Femur (tissue), 1 donor: ENCODE data around the gene ITPK1.

Experiments
- DNase-seq: peaks from one replicate; pipeline ENCODE4 v3.0.0-alpha.2; 2017

ITPK1 gene

DNA sequence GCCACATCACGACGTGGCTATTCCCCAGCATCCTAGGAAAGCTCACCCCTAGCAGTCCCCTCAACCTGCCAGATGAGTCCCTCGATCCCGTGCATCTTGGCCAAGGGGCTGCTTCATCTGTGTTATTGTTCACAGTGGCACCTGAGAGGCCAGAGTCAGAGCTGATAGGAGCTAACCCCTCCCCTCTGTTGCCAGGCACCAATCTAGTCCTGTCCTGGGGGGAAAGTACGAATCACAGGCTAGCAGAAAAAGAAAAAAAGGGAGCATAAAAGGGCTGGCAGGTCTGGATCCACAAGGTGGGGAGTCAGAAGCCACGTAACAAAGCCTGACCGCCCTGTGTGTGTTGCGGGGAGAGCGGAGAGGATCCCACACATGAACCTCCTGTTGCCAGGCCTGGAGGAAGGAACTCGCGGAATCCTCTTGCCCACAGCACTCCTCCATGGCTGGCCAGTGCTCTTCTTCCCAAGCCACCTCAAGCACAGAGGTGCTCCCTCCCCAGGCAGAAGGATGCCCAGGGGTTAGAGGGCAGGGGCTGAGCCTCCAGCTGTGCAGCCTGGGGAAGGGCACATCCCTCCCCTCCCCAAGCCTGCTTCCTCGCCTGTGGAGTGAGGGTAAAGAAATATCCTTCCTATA, 91.8 kb downstream of the ITPK1 start:
- DNase-seq: no peak

DNA sequence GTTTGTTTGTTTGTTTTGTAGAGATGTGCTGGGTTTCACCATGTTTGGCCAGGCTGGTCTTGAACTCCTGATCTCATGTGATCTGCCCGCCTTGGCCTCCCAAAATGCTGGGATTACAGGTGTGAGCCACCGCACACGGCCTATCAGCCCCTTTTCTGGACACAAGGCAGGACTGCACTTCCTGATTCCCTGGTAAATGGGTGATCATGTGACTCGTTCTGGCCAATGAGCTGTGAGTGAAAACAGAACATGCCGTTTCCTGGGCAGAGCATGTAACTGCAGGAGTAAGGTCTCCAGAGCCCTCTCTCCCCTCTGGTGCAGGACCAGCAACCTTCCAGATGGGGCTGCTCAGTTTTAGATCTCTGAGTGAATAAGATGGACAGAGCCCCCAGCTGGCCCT, 92.7 kb downstream of the ITPK1 start:
- DNase-seq: no peak

DNA sequence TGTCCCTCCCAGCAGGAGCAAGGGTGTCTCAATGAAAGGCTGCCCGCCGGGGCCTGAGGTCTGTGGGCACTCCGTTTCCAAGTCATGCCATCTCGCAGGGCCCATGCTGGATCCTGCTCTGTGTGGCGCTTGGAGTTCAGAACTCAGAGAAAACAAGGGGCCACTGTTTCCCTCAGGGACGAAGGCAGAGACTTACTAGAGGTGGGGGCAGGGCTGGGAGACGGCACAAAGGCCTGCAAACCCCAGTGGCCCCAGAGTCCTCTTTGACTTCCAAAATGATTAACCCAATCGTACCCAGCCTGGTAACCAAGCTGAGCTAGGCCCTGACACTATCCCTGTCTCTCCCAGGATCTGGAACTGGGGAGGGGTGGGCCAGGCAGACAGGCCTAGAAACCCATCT, 95.8 kb downstream of the ITPK1 start:
- no peak for DNase-seq

DNA sequence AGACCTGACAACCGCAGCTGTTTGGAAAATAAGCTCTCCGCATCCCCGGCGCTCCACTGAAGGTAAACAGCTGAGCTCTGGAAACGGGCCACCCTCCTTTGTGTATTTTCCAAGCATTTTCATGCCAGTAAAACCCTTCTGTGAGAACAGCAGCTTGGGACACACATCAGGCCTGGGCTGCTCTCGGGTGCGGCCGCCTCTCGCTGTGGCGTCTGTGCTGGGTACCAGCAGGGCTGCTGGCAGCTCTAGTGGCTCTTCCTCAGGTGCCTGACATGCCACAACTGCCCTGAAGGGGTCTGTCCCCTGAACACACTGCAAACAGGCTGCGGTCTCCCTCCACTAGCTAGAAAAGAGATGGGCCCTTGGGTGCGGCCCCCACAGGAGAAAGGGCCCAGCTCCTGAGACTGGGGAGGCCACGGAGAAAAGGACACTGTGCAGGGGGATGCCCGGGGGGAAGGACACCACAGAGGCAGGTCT, 96.3 kb downstream of the ITPK1 start:
- peak; percentile 54 for DNase-seq

DNA sequence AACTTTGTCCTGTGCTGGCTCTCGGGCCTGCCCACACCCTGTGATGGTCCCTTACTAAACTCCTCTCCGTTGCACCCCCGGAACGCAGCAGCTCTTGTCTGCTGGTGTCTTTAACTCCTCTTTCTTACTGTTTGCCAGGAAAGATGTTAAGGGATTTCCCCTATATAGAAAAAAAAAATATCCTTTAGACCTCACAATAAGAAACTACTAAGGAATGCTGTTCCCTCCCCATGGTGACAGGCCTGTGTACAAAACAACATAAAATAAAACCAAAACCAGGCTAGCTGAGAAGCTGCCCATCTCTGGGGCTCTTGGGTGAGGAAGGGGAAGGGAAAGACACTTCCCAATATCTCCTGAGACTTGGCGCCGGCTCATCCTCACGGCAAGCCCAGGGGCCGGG, 97.4 kb downstream of the ITPK1 start:
- DNase-seq: no peak

DNA sequence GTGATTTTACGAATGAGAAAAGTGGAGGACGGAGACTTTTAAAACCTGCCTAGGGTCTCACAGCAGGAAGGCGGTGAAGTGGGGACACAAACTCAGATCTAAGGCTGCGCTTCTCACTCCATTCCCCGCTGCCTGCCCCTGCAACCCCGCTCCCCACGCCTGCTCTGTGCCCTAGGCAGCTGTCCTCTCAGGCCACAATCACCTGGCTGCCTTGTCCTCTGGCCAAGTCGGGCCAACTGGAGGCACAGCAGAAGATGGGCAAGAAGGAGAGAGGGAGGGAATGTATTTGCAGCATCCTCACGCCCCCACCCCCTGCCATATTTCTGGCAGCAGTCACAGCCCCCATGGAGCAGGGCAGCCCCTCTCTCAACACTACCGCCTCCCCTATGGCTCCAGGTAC, 97.8 kb downstream of the ITPK1 start:
- no peak for DNase-seq

DNA sequence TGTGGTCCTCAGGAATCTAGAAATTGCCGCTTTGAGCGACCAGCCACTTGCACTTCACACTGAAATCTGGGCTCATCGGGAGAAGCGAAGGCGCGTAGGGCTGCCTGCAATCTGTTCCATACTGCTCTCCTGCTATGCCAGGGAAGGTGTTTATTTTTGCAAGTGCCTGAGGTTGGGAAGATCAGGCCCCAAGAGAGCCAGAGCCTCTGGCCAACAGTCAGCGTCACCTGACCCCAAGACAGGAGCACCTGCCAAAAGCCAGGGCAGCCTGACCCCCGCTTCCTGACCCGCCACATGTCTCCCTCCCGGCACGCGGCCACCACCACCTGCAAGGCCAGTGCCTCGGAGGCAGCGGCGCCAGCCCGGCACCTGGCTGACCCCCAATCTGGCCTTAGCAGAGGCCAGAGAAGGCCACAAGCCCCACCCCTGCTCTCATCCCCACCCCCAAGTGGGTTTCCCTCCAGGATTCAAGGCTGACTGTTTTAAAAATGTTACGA, 98.4 kb downstream of the ITPK1 start:
- no peak for DNase-seq

DNA sequence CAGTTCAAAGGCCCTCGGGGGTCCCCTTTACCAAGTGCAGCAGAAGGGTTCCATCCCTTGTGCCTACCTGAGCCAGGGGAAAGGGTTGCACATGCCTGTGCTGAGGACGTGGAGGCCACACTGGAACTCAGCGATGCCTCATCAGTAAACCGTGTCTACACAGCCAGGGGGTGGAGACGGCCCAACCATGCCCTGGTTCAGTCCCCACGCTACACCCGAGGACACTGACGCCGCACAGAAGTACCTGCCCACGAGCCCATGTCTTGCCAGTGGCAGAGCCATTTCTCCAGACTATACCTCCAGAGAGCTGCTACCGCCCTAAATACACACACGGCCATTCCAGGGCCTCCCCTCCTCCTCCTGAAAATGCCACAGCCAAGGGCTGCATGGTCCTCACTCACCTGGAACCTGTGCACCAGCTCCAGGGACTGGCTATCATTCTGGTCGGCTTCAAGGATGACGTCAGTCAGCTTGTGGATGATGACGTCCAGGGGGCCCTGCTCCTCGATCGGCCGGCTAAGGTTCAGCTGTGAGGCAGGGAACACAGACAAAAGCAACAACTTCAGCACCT, 99.4 kb downstream of the ITPK1 start:
- no peak for DNase-seq

DNA sequence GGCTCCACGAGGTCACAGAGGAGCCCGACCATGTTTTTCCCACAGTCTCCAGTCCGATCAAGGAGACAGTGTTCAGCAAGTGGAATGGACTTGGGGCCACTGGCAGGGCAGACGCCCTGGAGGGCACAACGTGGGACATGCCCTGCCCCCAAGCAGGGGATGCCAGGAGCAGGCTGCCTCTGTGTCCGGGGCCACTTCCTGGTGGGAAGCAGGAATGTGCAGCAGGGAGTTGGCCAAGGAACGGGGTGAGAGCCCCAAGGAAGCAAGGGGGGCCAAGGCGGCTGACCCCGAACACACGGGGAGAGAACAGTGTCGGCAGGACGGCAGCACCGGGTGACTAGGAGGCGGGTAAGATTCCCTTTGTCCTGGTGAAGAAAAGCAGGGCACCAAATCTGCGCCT, 100.2 kb downstream of the ITPK1 start:
- DNase-seq: no peak

DNA sequence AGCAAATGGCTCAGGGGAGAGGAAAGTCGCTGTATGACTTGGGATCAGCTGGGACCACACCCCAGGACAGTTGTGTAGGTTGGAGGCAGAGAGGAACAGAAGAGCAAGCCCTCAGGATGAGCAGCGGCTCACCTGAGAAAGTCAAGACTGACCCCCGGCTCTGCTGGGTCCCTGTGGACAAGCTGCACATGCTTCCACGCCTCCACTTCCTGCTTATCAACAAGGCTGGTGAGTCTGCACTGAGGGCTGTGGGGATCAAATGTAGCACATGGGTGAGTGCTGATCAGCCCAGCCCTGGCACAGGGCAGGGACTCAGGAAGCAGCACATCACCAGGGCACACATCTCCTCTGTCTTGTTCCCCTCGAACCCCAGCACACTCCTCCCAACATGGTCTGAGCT, 100.7 kb downstream of the ITPK1 start:
- DNase-seq: no peak

DNA sequence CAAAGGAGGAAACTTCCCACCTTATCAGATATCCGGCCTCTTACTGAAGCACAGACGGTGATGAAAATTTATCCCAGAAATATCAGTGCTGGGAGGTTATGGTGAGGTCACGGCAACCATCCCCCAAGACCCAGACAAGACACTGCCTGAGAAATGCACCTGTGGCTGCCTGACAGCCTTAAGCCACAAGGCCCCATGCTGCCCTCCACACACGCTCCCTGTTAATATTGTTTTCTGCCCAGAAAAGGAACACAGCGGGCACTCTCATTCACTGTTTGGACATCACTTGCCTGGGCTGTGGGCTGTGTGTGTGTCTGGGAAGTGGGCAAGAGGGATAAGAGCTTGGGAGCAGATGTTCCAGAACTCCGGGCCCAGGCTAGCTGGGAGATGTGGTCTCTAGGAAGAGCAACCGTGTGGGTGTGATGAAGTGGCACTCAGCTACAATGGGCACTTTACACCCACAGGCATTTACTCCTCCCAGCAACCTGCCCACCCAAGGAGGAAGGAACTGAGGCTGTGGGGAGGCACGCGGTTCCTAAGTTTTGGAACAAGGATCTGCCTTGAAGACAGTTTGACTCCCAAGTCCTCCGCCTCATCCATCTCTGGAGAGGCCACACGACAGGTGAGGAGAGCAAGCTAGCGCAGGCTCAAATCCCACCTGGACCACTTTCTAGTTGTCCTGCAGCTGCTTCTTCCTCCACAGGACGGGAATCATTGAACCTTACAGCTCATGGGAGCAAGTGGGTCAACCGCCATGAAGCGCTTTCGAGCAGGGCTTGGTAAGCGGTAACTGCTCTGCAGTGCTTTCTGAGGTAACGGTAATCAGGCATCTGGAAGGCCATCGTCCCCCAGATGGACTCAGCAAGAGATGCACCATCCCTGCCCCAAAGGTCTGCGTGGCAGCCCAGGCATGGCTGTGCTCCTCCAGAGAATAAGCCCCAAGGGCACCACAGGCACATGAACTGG, 101.4 kb downstream of the ITPK1 start:
- no peak for DNase-seq

DNA sequence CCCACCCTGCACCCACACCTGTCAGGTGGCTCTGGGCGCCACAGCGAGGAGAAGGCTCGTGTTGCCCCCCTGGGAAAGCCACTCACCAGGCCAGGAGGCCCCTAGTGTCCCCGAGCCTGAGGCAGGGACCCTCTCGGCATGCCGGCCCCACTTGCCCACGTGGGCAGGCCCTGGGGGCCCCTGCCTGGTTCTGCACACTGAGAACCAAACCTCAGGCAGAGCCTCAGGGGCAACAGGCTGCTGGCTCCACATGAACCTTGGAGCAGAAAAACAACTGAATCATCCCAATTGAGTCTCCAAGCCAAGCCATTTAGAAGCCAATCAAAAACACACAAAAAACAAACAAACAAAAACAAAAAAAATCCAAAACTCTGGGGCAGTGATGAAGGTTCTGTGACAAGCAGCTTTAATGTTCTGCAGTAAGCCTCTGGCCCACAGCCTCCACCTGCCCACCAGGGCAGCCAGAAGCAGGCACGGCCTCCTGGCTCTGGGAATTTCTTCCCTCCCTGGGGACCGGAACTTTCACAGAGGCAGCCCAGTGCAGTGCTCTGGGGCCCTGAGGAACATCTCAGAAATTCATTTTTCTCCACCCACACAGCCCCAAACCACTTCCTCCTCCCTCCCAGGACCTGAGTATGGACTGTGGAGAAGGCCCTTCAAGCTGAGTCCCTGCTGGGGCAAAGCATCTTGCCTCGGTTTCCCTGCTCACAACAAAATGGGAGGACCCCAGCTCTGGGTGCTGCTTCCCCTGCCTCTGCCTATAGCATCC, 102.6 kb downstream of the ITPK1 start:
- DNase-seq: no peak

DNA sequence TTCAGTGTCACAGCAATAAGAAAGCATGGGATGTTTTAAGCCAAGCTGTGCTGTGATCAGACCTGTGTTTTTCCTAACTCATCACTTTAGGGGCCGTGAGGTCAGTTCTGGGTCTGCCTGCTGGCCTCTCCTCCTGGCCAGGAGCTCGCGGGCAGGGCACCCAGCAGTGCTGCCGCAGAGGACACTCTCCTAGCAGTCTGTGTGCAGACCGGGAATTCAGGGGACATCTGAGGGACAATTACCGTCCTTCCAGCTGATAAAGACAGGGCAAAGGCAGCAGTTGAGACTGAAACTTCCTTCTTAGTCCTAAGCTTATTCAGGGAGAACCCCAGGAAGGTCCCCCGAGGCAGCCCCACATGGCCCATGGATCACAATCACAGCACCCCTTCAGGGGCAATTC, 103.2 kb downstream of the ITPK1 start:
- no peak for DNase-seq

DNA sequence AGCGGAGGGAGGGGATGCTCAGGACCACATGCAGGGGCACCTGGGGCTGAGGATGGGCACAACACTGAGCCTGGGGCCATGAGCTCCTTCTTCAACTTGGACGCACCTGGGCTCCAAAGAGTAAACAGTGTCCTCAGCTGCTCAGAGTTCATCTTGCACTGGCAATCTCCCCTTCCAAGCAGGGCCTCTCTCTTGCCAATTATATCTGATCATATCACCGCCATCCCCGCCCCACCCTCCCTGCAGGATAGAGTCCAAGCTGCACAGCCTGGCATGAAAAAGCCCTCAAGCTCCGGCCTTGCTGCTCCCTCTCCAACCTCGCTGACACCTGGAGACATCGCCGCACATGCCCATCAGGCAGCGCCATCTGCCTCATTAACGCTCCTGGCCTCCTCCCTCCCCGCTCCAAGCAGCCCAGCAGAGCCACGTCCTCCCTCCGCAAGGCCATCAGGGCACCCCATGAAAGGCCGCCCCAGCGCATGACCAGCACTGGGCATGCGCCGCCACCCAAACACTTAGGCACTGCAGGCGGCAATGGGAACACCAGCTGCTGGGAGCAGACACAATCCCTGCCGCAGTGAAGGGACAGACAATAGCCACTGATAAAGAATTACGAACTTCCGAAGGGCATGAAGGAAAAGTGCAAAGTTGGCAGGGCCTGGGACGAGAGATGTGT, 103.9 kb downstream of the ITPK1 start:
- DNase-seq: no peak

DNA sequence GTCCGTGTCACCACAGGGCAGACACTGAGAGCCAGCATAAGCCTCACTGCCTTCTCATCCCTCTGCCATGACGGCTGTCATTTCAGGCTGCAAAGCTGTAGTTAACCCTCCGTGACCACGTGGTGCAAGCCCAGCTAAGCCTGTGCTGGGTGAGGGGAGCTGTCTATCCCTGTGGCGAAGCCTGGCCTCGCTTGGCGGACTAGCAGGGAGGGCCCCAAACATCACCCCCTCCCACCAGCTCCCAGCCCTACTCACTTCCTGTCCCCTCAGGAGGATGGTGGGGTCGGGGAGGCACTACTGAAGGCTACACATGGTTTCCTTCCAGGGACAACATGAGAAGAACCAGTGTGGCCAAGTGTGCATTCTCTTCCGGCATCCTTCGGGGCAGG, 104.6 kb downstream of the ITPK1 start:
- DNase-seq: no peak

DNA sequence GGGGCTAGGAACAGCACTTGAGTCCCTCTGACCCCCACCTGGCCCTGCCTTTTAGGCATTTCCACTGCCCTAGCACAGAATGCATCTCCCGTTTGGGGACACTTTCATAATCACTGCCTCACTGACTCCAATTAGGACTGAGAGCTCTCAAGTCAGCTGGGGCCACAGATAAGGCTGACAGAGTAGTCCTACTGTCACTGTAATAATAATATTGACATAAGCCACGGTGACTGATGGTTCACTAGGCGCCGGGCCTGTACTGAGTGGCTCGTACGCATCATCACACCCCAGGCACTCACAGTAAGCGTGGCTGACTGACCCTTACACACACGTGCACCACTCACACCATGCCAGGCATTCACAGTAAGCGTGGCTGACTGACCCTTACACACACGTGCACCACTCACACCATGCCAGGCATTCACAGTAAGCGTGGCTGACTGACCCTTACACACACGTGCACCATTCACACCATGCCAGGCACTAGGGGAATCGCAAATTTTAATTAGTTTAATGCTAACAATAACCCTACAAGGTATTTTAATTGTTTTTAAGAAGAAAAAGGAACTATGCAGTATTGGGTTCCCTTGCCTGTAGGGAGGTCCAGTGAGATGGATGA, 105.1 kb downstream of the ITPK1 start:
- DNase-seq: no peak

DNA sequence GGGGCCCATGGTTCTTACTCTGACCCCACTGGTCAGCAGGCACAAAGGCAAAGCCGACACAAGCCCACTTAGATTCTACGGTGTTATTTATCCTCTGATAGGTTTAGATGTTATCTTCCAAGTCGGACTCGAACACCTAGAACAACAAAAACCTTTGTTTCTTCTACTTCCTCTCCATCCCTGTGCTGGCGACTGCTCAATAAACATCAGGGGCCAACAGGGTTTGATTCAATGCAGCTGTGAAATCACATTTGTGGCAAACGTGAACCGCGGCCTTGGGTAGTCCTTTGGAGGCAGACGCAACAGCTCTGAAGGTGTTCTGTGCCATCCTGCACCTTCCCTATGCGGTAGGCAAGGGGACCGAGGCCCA, 105.6 kb downstream of the ITPK1 start:
- no peak for DNase-seq

DNA sequence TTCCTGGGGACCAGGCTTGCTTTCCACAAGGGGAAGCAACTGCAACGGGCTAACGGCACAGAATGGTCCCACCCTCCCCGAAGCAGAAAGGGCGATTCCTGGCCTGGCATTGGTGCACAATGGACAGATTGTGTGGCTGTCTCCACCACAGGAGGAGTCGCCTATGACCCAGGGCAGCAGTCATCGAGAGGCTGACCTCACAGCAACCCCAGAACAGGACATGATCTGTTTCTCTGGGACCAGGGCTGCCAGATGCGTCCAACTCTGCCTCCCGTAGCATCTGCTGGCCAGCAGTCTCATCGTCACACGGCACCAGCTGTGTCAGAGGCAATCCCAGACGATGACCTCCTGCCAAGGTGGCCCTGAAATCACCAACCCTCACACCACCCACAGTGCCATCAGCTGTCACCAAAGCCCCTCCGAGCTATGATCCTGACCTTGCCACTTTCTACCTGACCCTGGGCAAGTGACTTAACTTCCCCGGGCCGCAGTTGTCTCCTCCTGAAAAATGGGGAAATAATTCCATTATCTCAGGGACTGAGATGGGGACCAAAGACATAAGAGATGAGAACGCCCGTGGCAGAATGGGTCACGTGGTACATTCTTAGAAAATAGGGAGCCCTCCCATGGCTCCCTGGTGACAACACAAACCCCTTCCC, 106.1 kb downstream of the ITPK1 start:
- peak; percentile 63 for DNase-seq

DNA sequence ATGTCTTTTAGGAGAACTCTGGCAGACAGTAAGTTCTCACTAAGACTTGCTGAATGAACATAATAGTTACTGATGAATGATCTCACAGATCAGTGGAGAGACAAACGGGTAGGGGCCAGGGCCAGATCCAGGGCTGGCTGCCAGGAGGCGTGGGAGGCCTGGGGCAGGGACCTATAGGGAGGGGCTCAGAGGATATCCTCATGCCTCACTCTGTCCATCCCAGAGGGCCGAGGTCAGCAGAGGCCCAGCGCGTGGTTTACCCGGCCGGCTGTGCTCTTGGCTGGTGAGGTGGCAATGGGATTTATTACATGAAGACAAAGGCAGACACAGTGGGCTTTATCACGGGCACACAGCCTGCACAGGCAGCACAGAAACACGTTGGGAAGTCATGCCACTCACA, 107.3 kb downstream of the ITPK1 start:
- DNase-seq: peak; percentile 65

DNA sequence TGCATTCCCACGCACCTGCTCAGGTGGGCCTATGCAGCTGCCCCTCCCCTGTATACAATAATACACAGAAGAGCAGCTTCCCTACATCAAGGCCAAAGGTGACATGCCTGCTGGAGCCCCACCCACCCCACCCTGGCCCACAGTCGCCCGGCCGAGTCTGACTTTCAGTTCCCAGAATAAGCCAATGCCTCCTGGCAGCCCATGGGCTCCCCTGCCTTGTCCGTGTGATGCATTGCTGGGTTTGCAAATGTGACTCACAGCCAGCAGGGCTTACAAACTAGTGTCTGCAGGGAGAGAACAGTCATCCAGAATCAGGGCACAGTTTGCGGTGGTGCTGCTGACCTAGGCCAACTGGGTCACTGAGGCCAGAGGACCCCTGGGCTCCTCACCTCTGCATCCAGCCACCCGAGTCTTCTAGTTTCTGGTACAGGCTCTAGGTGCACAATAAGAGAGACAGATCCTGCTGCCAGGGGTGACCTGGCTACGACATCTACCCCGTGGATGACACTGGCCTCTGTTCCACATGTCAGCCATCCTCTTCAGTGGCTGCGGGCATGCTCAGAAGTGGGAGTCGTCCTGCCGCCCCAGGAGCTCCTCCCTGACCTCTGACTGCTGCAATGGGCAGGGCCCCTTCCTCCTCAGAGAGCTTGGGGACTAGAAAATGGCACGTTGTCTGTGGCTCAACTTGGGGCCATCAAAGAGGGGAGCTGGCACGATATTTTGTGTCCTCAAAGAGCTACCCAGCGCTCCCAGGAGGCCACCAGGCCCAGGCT, 108.3 kb downstream of the ITPK1 start:
- no peak for DNase-seq
